GM18517 (cell line): ENCODE data around the gene ZBTB7A.
"Not testable (repeated sequence)": the region's sequence is repeated elsewhere in the genome, so short reads cannot be mapped to it uniquely, and the experiment has no call there.

ENCODE experiments used
- ATAC-seq: cut with Tn5 transposase; IDR thresholded peaks from one replicate; pipeline ENCODE4 v1.9.1; 2021; ENCODE audit warnings: mild to moderate bottlenecking, moderate library complexity; ENCODE audit not compliant: unreplicated experiment

ZBTB7A gene

DNA sequence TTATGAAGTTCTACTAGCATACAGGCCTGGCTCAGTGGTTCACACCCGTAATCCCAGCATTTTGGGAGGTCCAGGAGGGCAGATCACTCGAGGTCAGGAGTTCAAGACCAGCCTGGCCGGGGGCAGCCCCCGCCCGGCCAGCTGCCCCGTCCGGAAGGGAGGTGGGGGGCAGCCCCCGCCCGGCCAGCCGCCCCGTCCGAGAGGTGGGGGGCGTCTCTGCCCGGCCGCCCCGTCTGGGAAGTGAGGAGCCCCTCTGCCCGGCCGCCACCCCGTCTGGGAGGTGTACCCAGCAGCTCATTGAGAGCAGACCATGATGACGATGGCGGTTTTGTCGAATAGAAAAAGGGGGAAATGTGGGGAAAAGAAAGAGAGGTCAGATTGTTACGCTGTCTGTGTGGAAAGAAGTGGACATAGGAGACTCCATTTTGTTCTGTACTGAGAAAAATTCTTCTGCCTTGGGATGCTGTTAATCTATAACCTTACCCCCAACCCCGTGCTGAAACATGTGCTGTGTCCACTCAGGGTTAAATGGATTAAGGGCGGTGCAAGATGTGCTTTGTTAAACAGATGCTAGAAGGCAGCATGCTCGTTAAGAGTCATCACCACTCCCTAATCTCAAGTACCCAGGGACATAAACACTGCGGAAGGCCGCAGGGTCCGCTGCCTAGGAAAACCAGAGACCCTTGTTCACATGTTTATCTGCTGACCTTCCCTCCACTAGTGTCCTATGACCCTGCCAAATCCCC lies 67.9 kb downstream of the ZBTB7A start:
- ATAC-seq, result not testable (repeated sequence)

DNA sequence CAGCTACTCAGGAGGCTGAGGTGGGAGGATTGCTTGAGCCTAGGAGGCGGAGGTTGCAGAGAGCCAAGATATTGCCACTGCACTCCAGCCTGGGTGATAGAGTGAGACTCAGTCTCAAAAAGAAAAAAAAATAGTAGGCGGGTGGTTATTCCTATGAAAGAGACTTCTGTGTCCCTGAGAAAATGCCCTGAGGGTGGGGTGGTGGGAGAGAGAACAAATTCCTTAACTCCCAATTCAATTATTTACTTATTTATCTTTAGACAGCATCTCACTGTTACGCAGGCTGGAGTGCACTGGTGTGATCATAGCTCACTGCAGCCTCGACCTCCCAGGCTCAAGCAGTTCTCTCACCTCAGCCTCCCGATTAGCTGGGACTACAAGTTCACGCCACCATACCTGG lies 71.1 kb downstream of the ZBTB7A start:
- ATAC-seq, result no peak
